ENCODE data around the gene PACSIN1. TPM values are rescaled to one million over a fixed set of nuclear protein-coding genes. Genes with fewer than 3 reads are reported as not detected.

The PACSIN1 gene
- polyA plus RNA-seq, 5 donors = 0.24 to 0.76 (median 0.31) TPM

DNA sequence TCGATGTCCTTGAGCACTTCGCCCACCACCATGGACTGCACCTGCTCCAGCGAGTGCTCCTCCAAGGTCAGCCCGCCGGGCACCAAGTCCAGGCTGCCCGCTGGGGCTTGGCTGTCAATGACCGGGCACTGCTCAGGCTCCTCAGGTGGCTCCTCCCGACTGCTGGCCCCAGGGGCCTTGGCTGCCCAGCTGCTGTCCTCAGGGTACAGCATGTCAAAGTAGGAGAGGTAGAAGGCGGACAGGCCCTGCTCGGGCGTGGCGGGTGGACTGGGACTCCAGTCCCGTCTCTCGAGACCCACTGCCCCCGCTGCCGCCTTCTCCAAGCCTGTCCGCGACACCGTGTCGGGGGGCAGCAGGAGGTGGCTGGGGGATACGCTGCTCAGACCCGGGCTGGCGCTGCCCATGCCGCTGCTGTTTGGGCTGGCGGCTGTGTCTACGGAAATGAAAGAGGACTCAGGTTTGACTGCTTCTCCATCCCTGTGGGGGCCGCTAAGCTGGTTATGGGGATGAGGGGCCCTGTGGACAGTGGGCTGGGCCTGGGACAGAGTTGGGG is 78.3 kb downstream of the PACSIN1 start:
- DNase-seq = no peak

DNA sequence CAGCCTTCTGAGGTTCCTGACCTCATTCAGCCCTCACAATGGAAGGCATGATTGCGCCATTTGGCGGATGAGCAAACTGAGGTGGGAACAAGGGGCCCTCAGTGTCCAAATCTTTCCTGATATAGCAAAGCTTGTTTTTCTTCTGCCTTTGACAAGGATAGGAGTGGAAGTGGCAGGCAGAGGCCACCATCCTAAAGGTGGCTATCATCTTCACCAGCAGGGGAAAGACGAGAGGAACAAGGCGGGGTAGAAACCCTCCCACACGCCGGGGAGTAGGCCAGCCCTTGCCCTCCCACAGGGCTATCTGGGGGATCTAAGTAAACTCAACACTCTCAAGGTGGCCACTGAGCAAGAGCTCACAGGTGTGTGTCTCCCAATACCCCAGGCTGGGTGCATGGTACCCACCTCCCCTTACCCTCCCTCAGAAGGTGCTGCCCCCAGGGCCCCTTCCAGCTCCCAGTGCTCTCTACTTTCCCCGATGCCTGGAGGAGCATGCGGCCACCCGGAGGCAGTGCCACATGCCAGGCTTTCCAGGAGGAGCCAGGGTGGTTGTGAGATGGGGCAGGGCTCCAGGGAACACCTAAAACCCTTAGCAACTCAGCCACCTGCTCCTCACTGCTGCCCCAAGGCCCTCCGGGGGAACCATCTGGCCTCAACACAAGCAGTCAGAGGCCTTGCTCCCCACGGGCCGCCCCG is 79.0 kb downstream of the PACSIN1 start:
- no peak for DNase-seq

DNA sequence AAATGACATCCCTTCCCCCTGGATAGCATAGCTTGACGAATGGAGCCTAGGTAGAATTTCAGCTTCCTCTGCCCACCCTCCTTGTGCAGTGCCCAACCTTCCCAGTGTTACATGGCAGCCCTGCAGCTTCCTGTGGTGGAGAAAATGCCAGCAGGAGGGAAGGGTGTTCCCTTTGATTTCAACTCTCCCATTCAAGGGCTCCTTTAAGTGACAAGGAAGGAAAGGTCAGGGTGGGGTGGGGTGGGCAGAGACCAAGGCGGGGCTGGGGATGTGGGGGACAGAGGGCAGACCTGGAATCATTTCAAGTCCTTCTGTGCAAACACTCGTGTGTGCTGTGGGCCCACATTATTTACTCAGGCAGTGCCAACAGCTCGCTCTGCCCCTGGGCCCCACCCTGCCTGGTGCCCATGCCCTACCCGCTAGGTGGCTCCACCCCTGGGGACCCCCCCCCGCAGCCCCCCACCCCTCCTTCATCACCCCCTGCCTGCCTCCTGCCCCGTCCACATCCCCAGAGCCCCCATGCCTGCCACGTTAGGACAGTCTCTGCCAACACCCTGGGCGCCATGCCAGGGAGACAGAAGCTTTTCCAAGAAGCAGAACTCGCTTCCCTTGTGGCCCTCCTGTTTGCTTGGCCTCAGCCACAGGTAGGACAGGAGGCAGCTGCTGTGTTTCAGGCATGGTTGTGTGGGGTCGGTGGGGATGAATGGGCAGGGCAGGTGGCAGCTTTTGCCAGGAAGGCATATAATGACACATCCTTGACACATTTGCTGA is 80.9 kb downstream of the PACSIN1 start:
- DNase-seq = peak; percentile 34 to 47

DNA sequence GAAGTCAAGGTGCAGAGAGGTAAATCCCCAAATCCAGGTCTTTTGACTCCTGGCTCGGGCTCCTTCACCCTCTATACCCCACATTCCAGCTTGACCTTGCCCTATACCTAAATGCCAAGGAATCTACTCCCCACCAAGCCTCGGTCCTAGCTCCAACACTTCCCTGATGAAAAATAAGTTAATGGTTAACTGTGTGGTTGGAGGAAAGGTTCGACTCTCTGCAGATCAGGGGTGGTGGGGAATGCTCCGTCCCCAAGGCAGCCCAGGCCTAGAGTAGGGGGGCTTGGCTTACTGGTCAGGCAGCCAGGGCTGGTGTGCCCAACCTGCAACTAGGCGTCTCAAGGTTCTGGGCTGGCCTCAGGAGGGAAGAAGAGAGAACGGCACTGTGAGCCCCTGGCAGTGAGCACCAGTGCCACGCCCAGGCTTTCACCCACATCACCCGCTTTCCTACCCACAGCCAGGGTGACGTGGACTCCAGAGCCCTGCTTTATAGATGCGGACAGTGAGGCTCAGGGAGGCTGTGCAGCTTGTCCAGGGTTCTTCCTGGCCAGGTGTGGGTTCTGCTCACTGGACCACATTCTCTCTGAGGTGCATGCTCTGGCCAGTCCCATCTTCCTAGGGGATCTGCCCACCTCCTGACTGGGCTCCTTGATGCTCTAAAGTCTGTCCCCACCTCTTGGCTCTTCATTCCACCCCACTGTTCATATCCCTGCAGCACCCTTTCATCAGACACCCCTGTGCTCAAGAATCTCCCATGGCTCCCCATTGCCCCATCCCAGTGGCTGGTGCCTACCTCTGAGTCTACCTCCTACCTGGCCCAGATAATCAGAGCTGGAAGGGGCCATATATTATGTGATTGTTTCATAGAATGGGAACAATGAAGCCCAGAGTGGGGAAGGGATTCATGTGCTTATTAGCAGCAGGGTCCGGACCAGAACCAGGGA is 82.1 kb downstream of the PACSIN1 start:
- no peak for DNase-seq

DNA sequence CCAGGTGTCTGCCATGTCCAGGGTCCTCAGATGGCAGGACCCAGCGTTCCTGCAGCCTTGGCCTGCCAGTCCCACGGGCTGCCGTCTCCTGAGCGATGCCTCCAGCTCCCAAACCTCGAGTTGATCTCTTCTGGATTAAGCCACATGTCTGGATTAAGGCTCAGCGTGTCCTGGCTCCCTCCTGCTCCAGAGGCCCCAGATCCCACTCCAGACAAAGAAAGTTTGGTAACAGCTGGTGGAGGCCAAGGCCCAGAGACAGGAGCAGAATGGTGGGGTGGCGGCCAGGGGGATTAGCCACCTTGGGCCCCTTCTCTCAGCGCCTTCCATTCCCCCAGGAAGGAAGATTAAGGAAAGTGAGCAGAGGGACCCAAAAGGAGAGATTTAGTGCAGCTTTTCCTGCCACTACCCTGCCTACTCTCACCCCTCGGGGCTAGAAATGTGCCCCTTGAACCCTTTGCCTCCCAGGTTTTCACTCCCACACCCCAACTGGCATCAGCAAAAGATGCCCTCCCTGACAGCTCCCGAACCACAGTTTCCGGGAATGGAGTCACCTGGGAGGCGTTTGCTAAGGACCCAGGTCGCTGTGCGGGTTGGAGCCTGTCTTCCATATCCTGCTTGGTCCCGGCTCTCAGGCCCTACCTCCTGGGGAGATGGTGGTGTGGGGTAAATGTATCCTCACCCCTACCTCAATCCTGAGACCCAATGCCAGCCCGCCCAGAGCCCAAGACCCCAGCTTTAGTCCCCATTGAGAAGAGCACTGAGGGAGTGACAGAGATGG is 83.3 kb downstream of the PACSIN1 start:
- DNase-seq = no peak

DNA sequence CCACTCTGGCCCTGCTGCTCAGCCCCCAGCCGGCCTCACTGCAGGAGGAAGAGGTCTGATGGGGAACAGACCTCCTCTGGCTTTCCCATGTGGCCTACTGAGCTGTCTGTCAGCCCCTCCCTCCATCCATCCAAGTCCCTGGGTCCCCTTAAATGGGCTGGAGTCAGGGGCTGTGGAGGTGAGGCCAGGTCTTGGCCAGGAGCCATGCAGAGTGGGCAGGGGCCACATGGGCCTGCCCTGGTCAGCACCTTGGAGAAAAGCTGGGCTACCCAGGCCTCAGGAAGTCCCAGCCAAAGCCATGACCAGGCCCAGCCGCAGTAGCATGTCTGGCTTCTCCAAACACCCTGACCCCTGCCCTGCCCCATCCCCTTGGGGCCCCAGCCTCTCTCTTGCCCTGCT is 83.9 kb downstream of the PACSIN1 start:
- DNase-seq = no peak

DNA sequence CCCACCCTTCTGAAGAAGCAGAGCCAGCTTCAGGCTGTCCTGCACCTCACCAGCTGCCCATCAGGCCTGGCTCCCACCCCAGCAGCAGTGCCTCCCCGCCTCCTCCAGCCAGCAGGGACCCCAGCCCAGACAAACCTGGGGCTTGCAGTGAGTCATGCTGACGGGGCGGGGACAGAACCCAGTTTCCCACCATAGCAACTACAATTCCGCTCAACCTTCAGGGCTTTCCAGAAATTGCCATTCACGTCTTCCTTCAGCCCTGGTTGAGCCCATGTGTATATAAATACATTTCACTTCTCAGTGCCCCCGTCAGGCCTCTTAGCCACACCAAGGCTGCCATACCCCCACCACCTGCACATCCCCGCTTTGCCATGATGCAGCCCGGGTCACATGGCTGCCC is 85.8 kb downstream of the PACSIN1 start:
- no peak for DNase-seq

DNA sequence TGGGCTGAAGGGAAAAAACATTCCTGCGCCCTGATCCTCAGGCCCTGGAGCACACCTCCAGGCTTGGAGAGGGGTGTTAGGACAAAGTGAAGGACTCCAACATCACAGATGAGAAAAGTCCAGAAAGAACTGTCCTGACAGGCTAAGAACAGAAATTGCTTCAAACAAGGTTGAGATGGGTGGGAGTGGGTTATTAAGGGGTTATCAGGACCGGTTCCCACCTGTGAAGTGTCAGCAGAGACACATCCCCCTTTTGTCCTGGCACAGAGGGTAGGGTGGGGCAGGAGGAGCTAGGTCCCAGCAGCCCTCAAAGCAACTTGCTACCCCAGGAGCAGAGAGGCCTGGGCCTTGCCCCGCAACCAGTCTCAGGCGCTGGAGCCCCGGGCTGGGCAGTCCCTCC is 86.7 kb downstream of the PACSIN1 start:
- DNase-seq = no peak

DNA sequence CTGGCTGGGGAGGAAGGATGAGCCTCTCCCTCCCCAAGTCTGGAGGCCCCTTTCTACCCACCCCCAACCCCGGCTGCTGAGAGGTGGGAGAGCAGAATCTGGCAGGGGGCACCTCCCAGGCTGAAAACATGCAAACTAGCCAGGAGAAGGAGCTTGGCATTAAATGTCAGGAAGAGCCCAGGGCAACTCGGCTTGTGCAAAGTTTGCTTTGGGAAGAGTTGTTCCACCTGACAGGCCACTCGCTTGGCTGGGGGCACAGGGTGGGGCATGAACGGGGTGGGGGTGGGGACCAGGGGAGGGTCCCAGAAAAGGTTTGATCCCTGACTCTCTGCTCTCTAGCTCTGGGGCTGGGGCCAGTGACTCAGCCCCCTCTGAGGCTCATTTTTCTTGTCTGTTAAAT is 87.3 kb downstream of the PACSIN1 start:
- DNase-seq = no peak

DNA sequence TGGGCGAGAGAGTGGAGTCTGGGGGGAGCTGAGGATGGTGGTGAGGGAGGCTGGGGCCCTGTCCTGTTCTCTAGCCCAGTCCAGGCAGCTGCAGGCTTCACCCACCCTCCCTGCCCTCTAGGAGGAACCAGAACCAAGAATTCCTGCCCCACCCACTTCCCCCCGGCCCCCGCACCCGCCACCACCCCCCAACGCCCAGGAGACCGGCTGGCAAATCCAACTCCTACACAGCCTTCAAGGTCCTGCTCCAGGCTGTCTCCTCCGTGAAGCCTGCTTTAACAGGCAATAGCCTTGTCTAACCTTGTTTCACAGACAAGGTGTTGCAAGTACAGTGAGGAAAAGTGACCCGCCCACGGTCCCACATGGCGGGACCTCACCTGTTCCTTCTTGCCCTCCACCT is 87.9 kb downstream of the PACSIN1 start:
- no peak for DNase-seq

DNA sequence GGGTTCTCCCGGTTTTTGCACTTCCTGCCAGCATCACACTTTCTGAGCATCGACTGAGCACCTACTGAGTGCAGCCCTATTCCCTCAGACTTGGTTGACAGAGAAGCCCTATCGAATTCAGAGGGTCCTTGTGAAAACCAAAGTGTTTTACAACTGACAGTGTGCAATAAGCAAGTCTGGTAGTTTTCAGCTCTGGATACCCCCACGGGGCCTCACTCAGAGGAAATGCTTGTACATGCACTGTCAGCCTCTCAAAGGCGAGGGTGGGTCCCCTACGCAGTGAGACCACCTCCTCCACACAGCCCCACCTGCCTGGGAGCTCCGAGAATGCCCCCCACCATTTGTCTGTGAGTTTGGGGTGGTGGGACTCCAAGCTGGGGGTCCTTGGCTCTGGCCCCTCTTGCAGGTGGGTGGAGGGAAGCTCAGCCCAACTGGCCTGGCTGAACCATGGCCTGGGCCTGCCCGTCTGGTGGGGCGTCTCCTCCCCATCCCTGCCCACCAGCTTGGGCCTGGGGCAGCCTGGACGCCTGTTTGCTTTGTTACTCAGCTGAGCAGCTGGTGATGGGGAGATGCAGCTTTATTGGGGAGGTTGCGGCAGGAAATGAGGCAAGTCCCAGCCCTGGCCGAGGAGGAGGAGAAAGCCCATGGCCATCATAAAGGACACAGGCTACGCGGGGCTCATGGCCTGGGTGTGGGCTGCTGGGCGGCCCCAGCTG is 88.6 kb downstream of the PACSIN1 start:
- no peak for DNase-seq

DNA sequence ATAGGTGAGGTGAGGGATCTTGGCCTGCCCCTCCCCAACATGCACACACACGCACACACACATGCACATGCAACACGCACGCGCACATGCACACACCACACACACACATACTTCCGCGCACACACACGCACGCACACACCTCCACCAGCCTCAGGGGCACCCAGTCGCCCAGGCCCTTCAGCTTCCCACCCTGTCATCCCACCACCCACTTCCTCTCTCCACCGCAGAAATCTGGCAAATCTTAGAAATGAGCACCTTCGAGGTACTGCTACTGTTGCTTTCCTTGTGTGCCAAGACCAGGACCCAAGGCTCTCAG is 89.1 kb downstream of the PACSIN1 start:
- no peak for DNase-seq

DNA sequence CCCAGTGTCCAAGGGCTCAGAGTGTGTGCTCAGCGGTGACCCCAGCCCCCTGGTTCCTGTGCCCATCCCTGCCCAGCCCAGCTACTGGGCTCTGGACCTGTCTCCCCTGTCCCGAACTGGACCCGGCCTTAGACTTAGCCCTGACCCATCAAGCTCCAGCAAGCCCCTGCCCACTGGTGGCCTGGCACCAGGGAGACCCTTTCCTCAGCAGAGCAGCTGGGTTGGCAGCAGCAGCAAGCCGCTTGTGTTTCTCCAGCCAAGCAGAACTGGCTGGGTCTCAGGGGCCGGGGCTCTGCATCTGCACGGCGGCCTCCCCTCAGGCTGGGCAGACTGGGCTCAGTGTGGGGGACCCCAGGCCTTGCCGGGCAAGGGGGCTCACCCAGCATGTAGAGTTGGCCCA is 89.5 kb downstream of the PACSIN1 start:
- DNase-seq = no peak

DNA sequence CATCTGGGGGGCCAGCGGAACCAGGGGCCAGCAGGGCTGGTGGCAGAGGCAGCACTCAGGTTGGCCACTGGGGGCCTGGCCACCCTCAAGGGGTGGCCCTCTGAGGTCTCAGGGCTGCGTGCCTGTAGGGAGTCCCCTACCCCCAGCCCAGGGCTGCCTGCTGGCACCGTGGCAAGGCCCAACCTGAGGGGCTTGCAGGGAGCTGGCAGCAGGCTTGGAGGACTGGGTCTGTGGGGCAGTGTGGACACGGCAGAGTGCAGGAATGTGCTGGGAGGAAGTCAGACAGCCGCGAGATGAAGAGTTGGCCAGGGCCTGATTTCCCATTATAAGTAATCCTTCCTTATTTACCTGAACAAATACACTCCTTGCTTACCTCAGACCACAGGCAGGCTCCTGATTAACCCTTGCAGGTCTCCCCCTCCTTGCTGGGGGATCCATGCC is 90.2 kb downstream of the PACSIN1 start, which contains the start of gene SPDEF:
SPDEF (minus strand) TSS at position 299 of the 441 bp plus-strand sequence. CDS start 11,874 bp downstream, outside the sequence.
- DNase-seq = no peak

DNA sequence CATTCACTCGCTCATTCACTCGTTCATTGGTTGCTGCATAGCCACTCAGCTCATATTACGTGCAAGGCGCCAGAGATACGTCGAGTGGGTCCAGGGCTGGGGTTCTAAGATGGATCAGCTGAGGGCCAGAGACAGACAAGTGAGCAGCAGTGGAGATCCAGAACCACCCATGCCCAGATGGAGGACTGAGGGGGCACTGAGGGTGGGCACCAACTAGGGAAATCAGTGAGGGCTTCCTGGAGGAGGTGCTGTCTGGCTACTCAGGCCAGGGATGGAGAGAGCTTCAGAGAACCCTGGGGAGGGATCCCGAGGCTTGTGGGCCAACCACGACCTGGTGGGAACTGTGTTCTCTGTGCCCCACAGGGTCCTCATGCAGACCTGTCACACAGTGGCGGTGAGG is 90.6 kb downstream of the PACSIN1 start:
- no peak for DNase-seq

DNA sequence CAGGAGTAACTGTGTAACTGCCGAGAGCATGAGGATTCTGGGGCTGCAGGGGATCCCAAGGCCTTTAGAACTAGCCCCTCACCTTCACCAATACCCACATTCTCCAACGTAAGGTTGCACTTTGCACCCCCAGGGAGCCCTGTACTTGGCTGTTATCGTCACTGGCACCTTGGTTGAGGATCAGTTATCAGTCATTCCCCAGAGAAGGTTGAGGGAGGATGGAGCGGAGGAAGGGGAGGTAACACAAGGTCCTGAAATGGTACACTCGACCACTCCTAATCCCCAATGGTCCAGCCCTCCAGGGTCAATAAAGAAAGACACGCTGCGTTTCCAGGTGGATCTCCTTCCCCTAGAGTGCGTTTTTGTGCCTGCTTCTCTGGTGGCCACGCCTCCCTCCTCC is 91.4 kb downstream of the PACSIN1 start:
- no peak for DNase-seq

DNA sequence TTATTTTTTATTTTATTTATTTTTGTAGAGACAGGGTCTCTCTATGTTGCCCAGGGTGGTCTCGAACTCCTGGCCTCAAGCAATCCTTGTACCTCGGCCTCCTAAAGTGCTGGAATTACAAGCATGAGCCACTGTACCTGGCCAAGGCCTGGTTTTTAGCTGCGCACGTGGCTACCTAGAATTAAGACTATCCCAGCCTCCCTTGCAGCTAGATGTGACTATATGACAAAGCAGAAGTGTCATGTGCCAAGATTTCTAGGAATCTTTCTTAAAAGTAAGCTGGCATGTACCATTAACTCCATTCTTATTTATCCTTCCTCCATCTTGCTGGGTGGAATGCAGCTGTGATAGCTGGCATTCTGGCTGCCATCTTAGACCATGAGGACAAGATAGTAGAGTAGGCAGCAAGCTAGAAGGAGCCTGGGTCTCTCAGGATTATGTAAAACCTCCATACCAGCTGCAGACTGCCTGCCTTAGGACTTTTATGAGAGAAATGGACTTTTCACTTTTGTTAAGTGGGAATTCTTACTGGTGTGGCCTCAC is 92.4 kb downstream of the PACSIN1 start:
- DNase-seq = no peak

DNA sequence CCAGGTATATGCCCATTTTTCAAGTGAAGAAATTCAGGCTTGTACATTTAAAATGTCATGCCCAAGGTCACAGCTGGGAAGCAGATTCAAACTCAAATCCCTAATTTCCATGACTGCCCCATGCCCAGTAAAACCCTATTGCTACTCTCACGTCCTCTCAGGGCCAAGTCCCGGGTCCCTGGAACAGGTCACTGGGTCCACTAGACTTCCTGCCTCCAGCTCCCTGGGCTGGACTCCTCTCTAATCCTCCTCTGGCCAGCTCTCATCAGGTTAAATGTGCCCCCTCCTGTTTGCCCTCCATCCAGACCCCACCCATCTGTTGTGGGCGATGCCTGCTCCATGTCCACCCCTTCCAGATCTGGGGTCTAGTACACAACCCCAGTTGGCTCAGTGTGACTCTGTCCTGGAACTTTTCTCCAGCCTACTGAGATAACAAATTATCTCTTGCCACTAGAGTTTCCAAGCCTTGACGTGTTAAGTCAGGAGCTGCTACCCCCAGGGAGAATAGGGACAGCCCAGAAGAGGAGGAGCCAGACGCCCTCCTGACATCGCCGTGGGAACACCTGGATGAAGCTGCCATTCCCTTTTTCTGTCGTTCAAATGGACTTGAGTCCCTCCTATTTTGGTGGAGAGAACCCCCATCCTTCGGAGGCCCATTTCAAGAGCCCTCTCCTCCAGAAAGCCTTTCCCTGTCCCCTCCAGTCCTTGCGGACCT is 93.9 kb downstream of the PACSIN1 start:
- DNase-seq = no peak
